ENCODE data around the gene TNFRSF21.

Gene TNFRSF21

DNA sequence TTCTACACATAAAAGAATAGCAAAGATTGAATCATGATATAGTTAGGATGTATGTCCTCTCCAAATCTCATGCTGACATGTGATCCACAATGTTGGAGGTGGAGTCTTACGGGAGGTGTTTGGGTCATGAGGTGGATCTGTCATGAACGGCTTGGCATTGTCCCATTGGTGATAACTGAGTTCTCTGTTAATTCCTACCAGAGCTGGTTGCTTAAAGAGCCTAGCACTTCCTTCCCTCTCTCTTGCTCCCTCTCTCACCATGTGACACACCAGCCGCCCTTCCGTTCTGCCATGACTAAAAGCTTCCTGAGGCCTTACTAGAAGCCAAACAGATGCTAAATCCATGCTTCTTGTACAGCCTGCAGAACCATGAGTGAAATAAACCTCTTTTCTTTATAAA is 8.3 kb downstream of the TNFRSF21 start:
- H3K4me3 ChIP-seq (ENCODE audit: low read depth, low read length): no peak overlapping the region
- TF ChIP-seq CTCF (IDR thresholded peaks at IDR 0.05; ENCODE audit: borderline replicate concordance, insufficient read depth, low read depth, low read length): no peak

GRCh38 chr6:47300417-47300816 is 9.3 kb downstream of the TNFRSF21 start:
- TF ChIP-seq CTCF (IDR thresholded peaks at IDR 0.05; ENCODE audit: borderline replicate concordance, insufficient read depth, low read depth, low read length): no peak

DNA sequence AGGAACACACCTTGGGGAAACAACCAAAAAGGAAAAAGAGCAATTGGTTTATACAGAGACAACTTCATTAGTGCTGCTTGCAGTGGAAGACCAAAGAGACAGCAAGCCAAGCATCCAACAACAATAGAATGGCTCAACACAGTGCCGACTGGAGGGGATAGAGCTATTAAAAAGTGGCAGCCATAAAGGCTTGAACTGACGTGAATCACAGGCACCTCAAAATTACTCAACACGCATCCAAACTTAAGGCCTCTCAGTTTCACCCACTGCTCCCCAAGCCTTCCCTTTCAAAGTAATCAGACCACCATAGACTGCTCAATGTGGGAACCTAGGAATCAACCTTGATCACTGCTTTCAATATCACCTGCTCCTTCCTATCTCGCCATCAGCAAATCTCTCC is 9.7 kb downstream of the TNFRSF21 start:
- H3K4me3 ChIP-seq (ENCODE audit: low read depth, low read length): no peak overlapping the region
- no peak for TF ChIP-seq CTCF (IDR thresholded peaks at IDR 0.05; ENCODE audit: borderline replicate concordance, insufficient read depth, low read depth, low read length)

More at GRCh38 chr6:47300417-47300816, 9.3 kb downstream of the TNFRSF21 start:
- no peak overlapping the region for H3K4me3 ChIP-seq (ENCODE audit: low read depth, low read length)

DNA sequence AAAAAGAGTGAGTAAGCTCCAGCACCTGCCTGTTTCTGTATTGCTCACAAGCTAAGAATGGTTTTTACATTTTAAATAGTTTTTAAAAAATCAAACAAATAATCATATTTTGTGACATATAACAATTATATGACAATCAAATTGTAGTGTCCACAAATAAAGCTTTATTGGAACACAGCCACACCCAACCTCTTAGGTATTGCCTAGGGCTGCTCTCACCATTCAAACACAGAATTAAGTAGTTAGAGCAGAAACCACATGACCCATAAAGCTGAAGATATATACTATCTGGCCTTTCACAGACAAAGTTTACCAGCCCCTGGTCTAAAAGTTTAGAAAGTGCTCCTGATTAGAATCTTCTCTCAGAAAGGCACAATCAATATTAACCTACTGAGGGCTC is 11.2 kb downstream of the TNFRSF21 start:
- no peak for TF ChIP-seq CTCF (IDR thresholded peaks at IDR 0.05; ENCODE audit: borderline replicate concordance, insufficient read depth, low read depth, low read length)
- H3K4me3 ChIP-seq (ENCODE audit: low read depth, low read length): no peak overlapping the region

- TF ChIP-seq CTCF (IDR thresholded peaks at IDR 0.05; ENCODE audit: borderline replicate concordance, insufficient read depth, low read depth, low read length): no peak
- no peak overlapping the region for H3K4me3 ChIP-seq (ENCODE audit: low read depth, low read length)
Observed at GRCh38 chr6:47294990-47295389, 14.7 kb downstream of the TNFRSF21 start.

- no peak for TF ChIP-seq CTCF (IDR thresholded peaks at IDR 0.05; ENCODE audit: borderline replicate concordance, insufficient read depth, low read depth, low read length)
- no peak overlapping the region for H3K4me3 ChIP-seq (ENCODE audit: low read depth, low read length)
Observed at GRCh38 chr6:47292944-47293343, 16.8 kb downstream of the TNFRSF21 start.

DNA sequence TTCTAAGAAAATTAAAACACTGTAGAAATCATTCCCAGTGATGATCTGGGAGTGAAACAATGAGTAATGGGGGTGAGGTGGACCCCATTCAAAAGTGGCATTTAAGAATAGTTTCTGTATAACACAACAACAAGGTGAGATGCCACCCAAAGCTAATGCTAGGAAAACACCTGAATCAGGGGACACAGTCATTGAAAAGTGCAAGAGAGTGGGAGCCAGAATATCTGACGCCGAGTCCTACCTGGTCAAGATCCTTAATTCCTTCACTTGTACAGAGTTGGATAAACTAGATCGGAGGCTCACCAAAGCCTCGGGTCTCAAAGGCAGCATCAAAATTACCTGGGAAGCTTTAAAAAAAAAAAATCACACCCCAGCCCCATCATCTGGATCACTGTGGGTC is 17.7 kb downstream of the TNFRSF21 start:
- no peak for TF ChIP-seq CTCF (IDR thresholded peaks at IDR 0.05; ENCODE audit: borderline replicate concordance, insufficient read depth, low read depth, low read length)
- H3K4me3 ChIP-seq (ENCODE audit: low read depth, low read length): no peak overlapping the region

All from GM12875 (cell line).